Subcutaneous adipose tissue (tissue), 4 donors: Measurements from ENCODE around the gene BLTP2. TPM values are rescaled to one million over a fixed set of nuclear protein-coding genes. Genes with fewer than 3 reads are reported as not detected.

Experiments
- total RNA-seq, 4 donors: library from RNA; depleted of rRNA; stranded (reverse); fragments of >200 nt; gene quantifications; one replicate each; pipeline ENCODE4 v1.1.0, GENCODE V29; 2016
- TF ChIP-seq, protein P1 (sequence below): fragments of 450-650 bp; IDR thresholded peaks from one replicate; pipeline ENCODE4 v1.5.1; 2016; ENCODE audit warnings: low read depth, mild to moderate bottlenecking, control low read depth, antibody characterized with exemption, moderate library complexity

BLTP2 gene
- total RNA-seq = 100 to 1,000 TPM in 2 of 4 donors, 10 to 100 TPM in 2; 90.7 to 148 (median 116) TPM

GRCh38 chr17:28644787-28645575 is at the start of gene BLTP2:
TSS of gene BLTP2 (minus strand) at chr17:28645158. CDS start at chr17:28645056, 102 bp downstream.
- TF ChIP-seq, protein P1, sequence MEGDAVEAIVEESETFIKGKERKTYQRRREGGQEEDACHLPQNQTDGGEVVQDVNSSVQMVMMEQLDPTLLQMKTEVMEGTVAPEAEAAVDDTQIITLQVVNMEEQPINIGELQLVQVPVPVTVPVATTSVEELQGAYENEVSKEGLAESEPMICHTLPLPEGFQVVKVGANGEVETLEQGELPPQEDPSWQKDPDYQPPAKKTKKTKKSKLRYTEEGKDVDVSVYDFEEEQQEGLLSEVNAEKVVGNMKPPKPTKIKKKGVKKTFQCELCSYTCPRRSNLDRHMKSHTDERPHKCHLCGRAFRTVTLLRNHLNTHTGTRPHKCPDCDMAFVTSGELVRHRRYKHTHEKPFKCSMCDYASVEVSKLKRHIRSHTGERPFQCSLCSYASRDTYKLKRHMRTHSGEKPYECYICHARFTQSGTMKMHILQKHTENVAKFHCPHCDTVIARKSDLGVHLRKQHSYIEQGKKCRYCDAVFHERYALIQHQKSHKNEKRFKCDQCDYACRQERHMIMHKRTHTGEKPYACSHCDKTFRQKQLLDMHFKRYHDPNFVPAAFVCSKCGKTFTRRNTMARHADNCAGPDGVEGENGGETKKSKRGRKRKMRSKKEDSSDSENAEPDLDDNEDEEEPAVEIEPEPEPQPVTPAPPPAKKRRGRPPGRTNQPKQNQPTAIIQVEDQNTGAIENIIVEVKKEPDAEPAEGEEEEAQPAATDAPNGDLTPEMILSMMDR = no peak

DNA sequence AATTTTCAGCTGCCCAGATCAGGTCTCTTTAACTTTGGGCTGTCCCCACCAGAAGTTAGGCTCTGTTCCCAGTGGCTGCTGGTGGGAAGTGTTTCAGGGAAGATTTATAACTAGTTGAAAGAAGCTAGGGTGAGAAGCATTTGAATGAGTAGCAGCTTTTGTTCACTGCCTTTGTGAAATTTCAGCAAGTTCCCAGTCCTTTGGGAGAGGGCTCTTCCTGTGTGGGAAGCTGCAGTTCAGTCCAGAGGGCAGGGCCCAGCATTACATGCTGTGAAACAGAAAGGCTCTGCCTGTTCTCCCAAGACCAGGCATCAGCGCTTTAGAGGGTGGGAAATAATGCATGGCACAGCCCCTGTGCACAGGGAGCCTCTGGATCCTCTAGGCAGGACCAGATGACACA is 48.9 kb upstream of the BLTP2 start:
- TF ChIP-seq, protein P1 = no peak

GRCh38 chr17:28689011-28689410 is 44.1 kb upstream of the BLTP2 start:
- TF ChIP-seq, protein P1 = no peak

DNA sequence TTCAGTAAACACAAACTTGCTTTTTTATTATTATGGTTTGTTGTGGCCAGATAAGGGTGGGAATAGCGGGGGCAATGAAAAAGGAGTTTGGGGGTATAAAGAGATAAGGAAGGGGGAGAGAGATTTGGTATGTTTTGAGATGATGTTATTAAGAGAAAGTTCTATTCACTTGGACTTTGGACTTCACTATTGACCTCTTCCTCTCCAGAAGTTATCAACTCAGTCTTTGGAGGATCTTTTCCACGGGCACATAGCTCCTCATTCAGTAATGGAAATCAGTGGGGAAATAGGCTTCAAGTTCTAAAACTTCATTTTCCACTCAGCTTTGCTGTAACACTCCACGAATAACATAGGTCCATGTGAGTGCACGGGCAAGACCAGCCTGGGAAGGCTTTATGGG is 43.5 kb upstream of the BLTP2 start:
- TF ChIP-seq, protein P1 = no peak

- TF ChIP-seq, protein P1 = no peak
Measured at GRCh38 chr17:28686296-28686695, 41.3 kb upstream of the BLTP2 start.

DNA sequence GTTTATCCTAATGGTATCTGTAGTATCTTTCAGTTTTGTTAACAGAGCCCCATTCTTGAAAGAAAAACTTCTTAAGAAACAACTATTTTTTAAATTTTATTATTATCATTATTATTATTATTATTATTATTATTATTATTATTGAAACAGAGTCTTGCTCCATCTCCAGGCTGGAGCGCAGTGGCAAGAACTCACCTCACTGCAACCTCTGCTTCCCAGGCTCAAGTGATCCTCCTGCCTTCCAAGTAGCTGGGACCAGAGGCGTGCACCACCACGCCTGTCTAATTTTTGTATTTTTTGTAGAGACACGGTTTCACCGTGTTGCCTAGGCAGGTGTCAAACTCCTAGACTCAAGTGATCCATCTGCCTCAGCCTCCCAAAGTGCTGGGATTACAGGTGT is 40.4 kb upstream of the BLTP2 start:
- TF ChIP-seq, protein P1 = no peak

- TF ChIP-seq, protein P1 = no peak
Measured at GRCh38 chr17:28684963-28685362, 40.0 kb upstream of the BLTP2 start.
